ENCODE results near the gene ZNF98. TPM values are rescaled to one million over a fixed set of nuclear protein-coding genes. Genes with fewer than 3 reads are reported as not detected.
A peak's percentile ranks its signal among the peaks of the same experiment; 100 is the strongest.

Gene ZNF98
- total RNA-seq (1 to 10 TPM in 3 of 4 donors, not detected in 1; 1.2 to 2.3 (median 1.8) TPM), polyA plus RNA-seq (0.70 TPM)
- long read RNA-seq, donor 1, partial matches to known transcripts = 0 of 10 reads
- long read RNA-seq, donor 1, other reads (novel, unspliced or antisense) = 9 of 10 reads
- long read RNA-seq, donor 2 = 0 reads
- long read RNA-seq, donor 3, transcript ZNF98-201 (4 exons, 2,338 nt) = major isoform, 5 of 7 reads
- long read RNA-seq, donor 3, partial matches to known transcripts = 0 of 7 reads
- long read RNA-seq, donor 3, other reads (novel, unspliced or antisense) = 2 of 7 reads
- long read RNA-seq, donor 4 = 0 reads

DNA sequence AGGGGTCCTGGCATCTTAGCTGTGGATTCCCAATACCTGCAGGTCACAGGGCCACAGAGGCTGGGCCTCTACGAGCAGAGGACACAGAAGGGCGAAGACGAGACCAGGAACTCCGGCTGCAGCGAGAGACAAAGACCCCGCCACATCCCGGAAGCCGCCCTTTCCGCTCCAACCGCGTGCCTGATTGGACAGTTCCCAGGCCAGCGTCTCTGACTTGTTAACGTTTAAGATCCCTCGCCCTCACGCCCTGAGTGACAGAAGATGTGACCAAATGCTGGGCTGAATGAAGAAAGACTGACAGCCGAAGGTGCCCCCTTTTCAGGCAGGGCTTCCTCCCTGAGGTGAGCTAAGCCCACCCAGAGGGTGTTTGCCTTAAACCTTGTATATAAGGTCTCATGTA, at the start of gene ZNF98:
ZNF98 (minus strand) TSS at position 136 of the 400 bp plus-strand sequence; CDS start at position 14, 122 bp downstream.
- ATAC-seq (peak; percentile 45 to 99), DNase-seq (peak; percentile 78 to 84 (median 79))
- H3K4me1 ChIP-seq (ENCODE audit: control insufficient read depth, insufficient read depth, low read length) = no peaks in the 10 kb centered on the region
- peak within 1 kb of the TSS; percentile 64 for H3K4me3 ChIP-seq (ENCODE audit: low read length)
- H3K27me3 ChIP-seq (ENCODE audit: control insufficient read depth, insufficient read depth) = no peaks in the 10 kb centered on the region
- 3% methylated on average over 16 of the region's 16 CpGs for WGBS
- no peak within 1 kb of the TSS for H3K27ac ChIP-seq (ENCODE audit: low read length)
- H3K9me3 ChIP-seq (ENCODE audit: control insufficient read depth, low read length) = peaks cover 4% of the 10 kb centered on the region
- intact Hi-C loops (cut with DNase I) = no loop called here

DNA sequence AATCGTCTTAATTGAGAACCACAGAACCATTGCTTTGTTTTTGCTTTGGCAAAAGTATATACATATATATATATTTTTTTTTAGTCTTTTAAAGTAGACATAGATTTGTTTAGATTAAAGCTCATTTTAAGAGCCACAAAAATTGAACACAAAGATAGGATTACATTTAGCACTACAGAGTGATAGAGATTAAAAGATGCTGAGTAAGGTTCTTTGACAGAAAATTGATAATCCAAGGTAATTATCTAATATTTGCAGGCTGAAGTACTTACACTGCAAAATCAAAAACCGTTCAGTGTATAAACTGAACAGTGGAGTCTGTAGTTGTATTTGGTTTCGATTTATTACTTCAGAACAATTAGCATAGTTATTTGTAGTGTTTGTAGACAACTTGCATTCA, 24.5 kb upstream of the ZNF98 start:
- Histone ChIP-seq H3K4me3 (ENCODE audit: low read length) (no peak overlapping the region), H3K27ac (ENCODE audit: low read length) (no peak overlapping the region), H3K4me1 (ENCODE audit: control insufficient read depth, insufficient read depth, low read length) (no peaks in the 10 kb centered on the region), H3K27me3 (ENCODE audit: control insufficient read depth, insufficient read depth) (no peaks in the 10 kb centered on the region), H3K9me3 (ENCODE audit: control insufficient read depth, low read length) (peaks cover 2% of the 10 kb centered on the region)
- intact Hi-C loops (cut with DNase I) = no loop called here
- DNase-seq (no peak), ATAC-seq (no peak)
- WGBS = 65% methylated on average over 3 of the region's 3 CpGs

DNA sequence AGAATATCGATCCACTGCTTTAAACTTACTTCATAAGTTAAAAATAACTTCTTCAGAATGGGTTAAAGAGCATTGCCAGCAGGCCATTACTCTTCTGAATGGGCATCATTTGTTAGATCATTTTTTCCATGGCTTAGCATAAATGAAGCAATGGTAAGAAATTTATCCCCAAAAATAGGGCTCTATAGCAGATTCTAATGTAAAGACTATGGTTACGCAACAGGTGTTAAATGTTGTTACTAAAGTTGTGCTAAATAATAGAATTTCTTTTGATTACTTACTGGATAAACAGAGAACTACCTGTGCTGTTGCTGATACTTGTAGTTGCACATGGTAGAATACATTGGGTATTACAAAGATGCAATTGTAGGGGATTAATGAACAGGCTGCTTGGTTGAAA, 15.9 kb upstream of the ZNF98 start:
- H3K9me3 ChIP-seq (ENCODE audit: control insufficient read depth, low read length) = peaks cover under 1% of the 10 kb centered on the region
- no peak overlapping the region for H3K4me3 ChIP-seq (ENCODE audit: low read length)
- H3K27me3 ChIP-seq (ENCODE audit: control insufficient read depth, insufficient read depth) = no peaks in the 10 kb centered on the region
- H3K4me1 ChIP-seq (ENCODE audit: control insufficient read depth, insufficient read depth, low read length) = no peaks in the 10 kb centered on the region
- DNase-seq = no peak
- H3K27ac ChIP-seq (ENCODE audit: low read length) = no peak overlapping the region
- WGBS = 69% methylated on average over 2 of the region's 2 CpGs
- no peak for ATAC-seq
- intact Hi-C loops (cut with DNase I) = no loop called here

DNA sequence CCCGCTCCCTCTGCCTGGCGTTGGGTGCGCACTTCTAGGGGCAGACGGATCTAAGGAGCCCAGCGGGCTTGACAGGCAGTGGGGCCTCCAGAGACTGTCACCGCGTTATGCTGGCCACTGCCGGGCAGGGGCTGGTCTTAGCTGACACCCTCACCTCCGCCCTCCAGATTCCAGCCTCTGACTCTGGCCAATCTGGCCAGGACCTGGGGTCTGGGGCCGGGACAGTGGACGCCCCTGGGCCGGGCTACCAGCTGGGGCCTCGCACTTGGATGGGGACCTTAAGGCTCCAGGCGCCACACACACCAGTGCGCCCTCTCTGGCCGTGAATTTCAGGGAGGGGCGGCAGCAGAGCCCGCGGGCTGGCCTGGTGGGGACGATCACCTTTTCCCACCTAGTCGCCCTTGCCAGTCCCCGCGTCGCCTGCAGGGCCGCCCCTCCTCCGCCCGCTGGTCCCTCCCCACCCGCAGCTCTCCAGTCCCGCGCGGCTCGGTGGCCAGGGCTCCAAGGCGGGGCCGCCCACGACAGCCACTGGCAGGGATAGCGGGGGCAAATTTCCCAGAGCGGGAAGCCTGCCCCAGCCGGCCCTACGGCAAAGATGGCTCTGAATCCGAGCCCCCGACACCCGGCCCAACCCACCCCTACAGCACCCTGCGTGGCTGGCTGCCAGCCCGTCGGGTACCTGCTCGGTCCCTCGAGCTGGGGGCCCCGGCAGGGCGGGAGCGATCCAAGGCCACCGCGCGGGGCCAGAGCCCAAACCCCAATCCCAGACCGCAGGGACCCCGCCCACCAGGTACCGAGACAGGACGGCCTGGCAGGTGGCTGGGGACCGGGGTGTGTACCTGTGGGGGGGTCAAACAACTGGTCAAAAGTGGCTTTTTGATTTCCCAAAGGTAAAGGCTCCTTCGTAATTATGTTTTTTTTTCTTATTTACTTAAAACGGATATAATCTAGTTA, 6.1 kb upstream of the ZNF98 start:
- DNase-seq = no peak
- H3K4me3 ChIP-seq (ENCODE audit: low read length) = no peak overlapping the region
- peak; percentile 24 to 69 for ATAC-seq
- H3K27me3 ChIP-seq (ENCODE audit: control insufficient read depth, insufficient read depth) = no peaks in the 10 kb centered on the region
- H3K9me3 ChIP-seq (ENCODE audit: control insufficient read depth, low read length) = peaks cover 2% of the 10 kb centered on the region
- WGBS = 3% methylated on average over 60 of the region's 60 CpGs
- intact Hi-C loops (cut with DNase I) = no loop called here
- H3K4me1 ChIP-seq (ENCODE audit: control insufficient read depth, insufficient read depth, low read length) = no peaks in the 10 kb centered on the region
- H3K27ac ChIP-seq (ENCODE audit: low read length) = no peak overlapping the region

DNA sequence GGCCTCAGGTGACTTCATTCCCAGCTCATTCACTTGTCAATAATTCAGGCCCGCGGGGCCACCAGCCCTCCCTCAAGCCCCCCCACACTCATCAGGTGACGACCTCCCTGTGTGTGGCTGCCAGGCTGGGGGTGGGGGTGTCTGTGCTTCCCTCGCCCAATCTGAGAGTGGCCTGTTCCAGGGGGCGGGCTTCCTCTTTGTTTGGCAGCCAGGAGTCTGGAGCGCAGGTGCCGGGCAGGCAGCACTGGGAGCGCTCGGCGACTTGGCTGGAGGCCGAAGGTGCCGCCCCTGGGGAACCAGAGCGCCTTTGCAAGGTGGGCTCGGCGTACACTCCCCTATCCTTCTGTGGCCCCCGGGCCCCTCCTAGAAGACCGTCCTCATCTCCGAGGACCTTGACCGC, 5.4 kb upstream of the ZNF98 start:
- WGBS = 3% methylated on average over 19 of the region's 19 CpGs
- H3K27me3 ChIP-seq (ENCODE audit: control insufficient read depth, insufficient read depth) = no peaks in the 10 kb centered on the region
- H3K27ac ChIP-seq (ENCODE audit: low read length) = no peak overlapping the region
- peaks cover 2% of the 10 kb centered on the region for H3K9me3 ChIP-seq (ENCODE audit: control insufficient read depth, low read length)
- no peaks in the 10 kb centered on the region for H3K4me1 ChIP-seq (ENCODE audit: control insufficient read depth, insufficient read depth, low read length)
- ATAC-seq = peak in 1 of 2 donors; percentile 58
- intact Hi-C loops (cut with DNase I) = no loop called here
- DNase-seq = no peak
- H3K4me3 ChIP-seq (ENCODE audit: low read length) = no peak overlapping the region

DNA sequence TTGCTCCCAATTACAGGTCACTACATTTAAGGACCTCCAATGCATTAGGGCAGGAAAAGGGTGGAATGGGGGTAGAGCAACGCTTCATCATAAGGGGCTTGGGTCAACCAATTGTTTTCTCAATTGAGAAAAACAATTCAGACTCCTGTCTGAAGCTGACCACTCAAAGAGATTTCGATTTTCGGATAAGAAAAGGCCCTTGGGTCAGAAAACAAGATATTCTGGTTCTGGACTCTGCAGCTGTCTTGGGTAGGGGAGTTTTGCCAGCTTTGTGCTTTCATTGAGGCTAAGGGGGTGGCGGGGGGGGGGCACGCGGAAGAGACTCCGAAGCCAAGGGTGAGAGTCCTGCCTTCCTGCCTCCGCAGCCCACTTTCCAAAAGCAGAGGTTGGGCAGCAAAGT, 4.8 kb upstream of the ZNF98 start:
- Histone ChIP-seq H3K27ac (ENCODE audit: low read length) (no peak overlapping the region), H3K4me3 (ENCODE audit: low read length) (no peak overlapping the region), H3K9me3 (ENCODE audit: control insufficient read depth, low read length) (peaks cover 4% of the 10 kb centered on the region), H3K4me1 (ENCODE audit: control insufficient read depth, insufficient read depth, low read length) (no peaks in the 10 kb centered on the region), H3K27me3 (ENCODE audit: control insufficient read depth, insufficient read depth) (no peaks in the 10 kb centered on the region)
- intact Hi-C loops (cut with DNase I) = no loop called here
- 63% methylated on average over 8 of the region's 8 CpGs for WGBS
- DNase-seq (no peak), ATAC-seq (no peak)

DNA sequence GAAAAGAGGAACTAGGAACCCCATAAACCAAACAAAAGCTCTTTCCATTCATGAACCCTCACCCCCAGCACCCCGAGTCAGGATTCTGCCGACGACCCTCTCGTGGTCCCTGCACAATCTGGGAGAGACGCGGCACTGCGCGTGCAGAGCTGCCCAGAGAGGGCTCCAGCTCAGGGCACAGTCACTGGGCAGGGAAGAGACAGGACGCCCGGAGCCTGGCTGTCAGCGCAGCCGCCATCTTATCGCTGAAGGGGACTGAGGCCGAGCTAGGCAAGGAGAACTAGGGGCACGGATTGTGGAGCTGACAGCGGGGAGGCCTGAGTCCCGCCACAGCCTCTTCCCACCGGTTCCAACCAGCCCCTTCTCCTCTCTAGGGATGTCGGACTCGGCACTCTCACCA, 349 bp downstream of the ZNF98 start:
- intact Hi-C loops (cut with DNase I) = no loop called here
- Histone ChIP-seq H3K4me3 (ENCODE audit: low read length) (peak overlapping the region; percentile 64), H3K27me3 (ENCODE audit: control insufficient read depth, insufficient read depth) (no peaks in the 10 kb centered on the region), H3K4me1 (ENCODE audit: control insufficient read depth, insufficient read depth, low read length) (no peaks in the 10 kb centered on the region), H3K27ac (ENCODE audit: low read length) (no peak overlapping the region), H3K9me3 (ENCODE audit: control insufficient read depth, low read length) (peaks cover 4% of the 10 kb centered on the region)
- 2% methylated on average over 20 of the region's 20 CpGs for WGBS
- DNase-seq = no peak
- ATAC-seq = peak in 1 of 2 donors; percentile 64

DNA sequence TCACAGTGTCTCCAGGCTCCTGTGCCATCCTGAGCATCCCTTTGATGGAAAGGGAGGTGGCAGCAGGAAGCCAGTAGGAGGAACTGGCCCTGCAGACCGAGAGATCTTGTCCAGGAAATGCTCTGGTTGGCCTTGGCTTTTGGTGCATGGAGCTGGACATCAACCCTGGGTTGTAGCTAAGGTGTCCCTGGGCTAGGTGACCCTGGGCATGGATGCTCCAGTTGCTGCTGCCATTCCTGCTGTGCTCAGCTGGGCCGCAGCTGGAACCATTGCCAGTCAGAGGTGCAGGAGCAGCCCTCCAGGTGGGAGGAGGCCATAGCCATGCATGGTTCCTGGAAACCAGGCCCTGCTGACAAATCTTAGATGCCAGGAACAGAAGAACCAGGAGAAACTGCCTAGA, 67.5 kb downstream of the ZNF98 start:
- Histone ChIP-seq H3K9me3 (ENCODE audit: control insufficient read depth, low read length) (no peaks in the 10 kb centered on the region), H3K4me1 (ENCODE audit: control insufficient read depth, insufficient read depth, low read length) (no peaks in the 10 kb centered on the region), H3K4me3 (ENCODE audit: low read length) (no peak overlapping the region), H3K27me3 (ENCODE audit: control insufficient read depth, insufficient read depth) (no peaks in the 10 kb centered on the region), H3K27ac (ENCODE audit: low read length) (no peak overlapping the region)
- DNase-seq = no peak
- intact Hi-C loops (cut with DNase I) = no loop called here
- WGBS = 54% methylated on average over 2 of the region's 2 CpGs
- no peak for ATAC-seq

Other genes with a start within 250 kb of the ZNF98 start
- 1 to 10 TPM; 2.1 to 2.9 (median 2.2) TPM for gene ZNF676, start 225.4 kb downstream of the ZNF98 start, total RNA-seq
- gene ZNF676, start 225.4 kb downstream of the ZNF98 start, polyA plus RNA-seq = 1.1 TPM
- gene ZNF729, start 135.9 kb downstream of the ZNF98 start, total RNA-seq = not detected
- gene ZNF729, start 135.9 kb downstream of the ZNF98 start, polyA plus RNA-seq = not detected
- under 1 TPM in 3 of 4 donors, not detected in 1; 0.22 to 0.29 (median 0.23) TPM for gene ZNF492, start 212.0 kb upstream of the ZNF98 start, total RNA-seq
- 0.05 TPM for gene ZNF492, start 212.0 kb upstream of the ZNF98 start, polyA plus RNA-seq